Activated T-cell treated with anti-CD3 and anti-CD28 coated beads for 24 hours (primary cell): ENCODE data around the gene PLOD3.
"Not testable (repeated sequence)": the region's sequence is repeated elsewhere in the genome, so short reads cannot be mapped to it uniquely, and the experiment has no call there.

ENCODE experiments used
- DNase-seq: peaks from one replicate; pipeline ENCODE4 v3.0.0-alpha.2; 2020; ENCODE audit warnings: low read depth

The PLOD3 gene

GRCh38 chr7:101210143-101210542 is 7.2 kb downstream of the PLOD3 start:
- DNase-seq = no peak

GRCh38 chr7:101208794-101209193 is 8.6 kb downstream of the PLOD3 start:
- no peak for DNase-seq

- DNase-seq = no peak
Observed at GRCh38 chr7:101207459-101207858, 9.9 kb downstream of the PLOD3 start.

GRCh38 chr7:101206665-101207042 is 10.7 kb downstream of the PLOD3 start:
- DNase-seq = no peak

- DNase-seq = no peak
Observed at GRCh38 chr7:101205901-101206664, 11.3 kb downstream of the PLOD3 start.

- DNase-seq = not testable (repeated sequence)
Observed at GRCh38 chr7:101203740-101204738, 13.3 kb downstream of the PLOD3 start.

GRCh38 chr7:101202603-101202918 is 14.8 kb downstream of the PLOD3 start:
- DNase-seq = no peak

- DNase-seq = no peak
Observed at GRCh38 chr7:101201695-101202602, 15.4 kb downstream of the PLOD3 start.

GRCh38 chr7:101200862-101201599 is 16.4 kb downstream of the PLOD3 start, which contains the start of gene MOGAT3:
Gene MOGAT3 (minus strand): TSS chr7:101201036. CDS start chr7:101200854, 182 bp downstream.
- DNase-seq = no peak

- no peak for DNase-seq
Observed at GRCh38 chr7:101200504-101200861, 16.9 kb downstream of the PLOD3 start.

- not testable (repeated sequence) for DNase-seq
Observed at GRCh38 chr7:101199522-101199921, 17.9 kb downstream of the PLOD3 start.

GRCh38 chr7:101198476-101198875 is 18.9 kb downstream of the PLOD3 start:
- no peak for DNase-seq

GRCh38 chr7:101197991-101198390 is 19.4 kb downstream of the PLOD3 start:
- no peak for DNase-seq

GRCh38 chr7:101195884-101196283 is 21.5 kb downstream of the PLOD3 start:
- no peak for DNase-seq

GRCh38 chr7:101189109-101189508 is 28.3 kb downstream of the PLOD3 start:
- DNase-seq = no peak

GRCh38 chr7:101186844-101187428 is 30.4 kb downstream of the PLOD3 start:
- no peak for DNase-seq

GRCh38 chr7:101186194-101186593 is 31.2 kb downstream of the PLOD3 start:
- no peak for DNase-seq

GRCh38 chr7:101185258-101185839 is 32.0 kb downstream of the PLOD3 start:
- DNase-seq = no peak

GRCh38 chr7:101180130-101180755 is 37.1 kb downstream of the PLOD3 start, which contains the start of gene NAT16:
Gene NAT16 (minus strand): TSS chr7:101180293. CDS start chr7:101174807, 5,486 bp downstream.
- DNase-seq = no peak

GRCh38 chr7:101179713-101180112 is 37.7 kb downstream of the PLOD3 start:
- DNase-seq = no peak
